Suprapubic skin (tissue), 4 donors: Measurements from ENCODE around the gene MEIS3. TPM values are rescaled to one million over a fixed set of nuclear protein-coding genes. Genes with fewer than 3 reads are reported as not detected.

Source experiments
- DNase-seq, 2 donors: peaks; one replicate each; pipeline ENCODE4 v3.0.0-alpha.2; 2019; ENCODE audit warnings: low spot score in 2 of 2
- H3K27ac ChIP-seq: fragments of 200-600 bp; sonication (generic); one replicate; pipeline ENCODE4 v1.5.1; 2019
- H3K27me3 ChIP-seq: fragments of 200-600 bp; sonication (generic); one replicate; pipeline ENCODE4 v1.5.1; 2019
- H3K36me3 ChIP-seq: fragments of 200-600 bp; sonication (generic); one replicate; pipeline ENCODE4 v1.5.1; 2019
- H3K4me1 ChIP-seq: fragments of 200-600 bp; sonication (generic); one replicate; pipeline ENCODE4 v1.5.1; 2019
- H3K4me3 ChIP-seq: fragments of 200-600 bp; sonication (generic); one replicate; pipeline ENCODE4 v1.5.1; 2019; ENCODE audit warnings: mild to moderate bottlenecking
- H3K9me3 ChIP-seq: fragments of 200-600 bp; sonication (generic); one replicate; pipeline ENCODE4 v1.5.1; 2019
- CTCF ChIP-seq, 2 donors: fragments of 200-600 bp in 1 of 2; fragments of 450-650 bp in 1 of 2; sonication (generic) in 1 of 2; IDR thresholded peaks; one replicate each; pipeline ENCODE4 v1.5.1; 2016 to 2019; ENCODE audit warnings: antibody characterized with exemption in 2 of 2, mild to moderate bottlenecking in 1 of 2, moderate library complexity in 1 of 2
- EP300 ChIP-seq: sonication (generic); formaldehyde crosslinking; IDR thresholded peaks from one replicate; pipeline ENCODE4 v1.6.1; 2017; ENCODE audit warnings: antibody characterized with exemption
- POLR2A ChIP-seq, 2 donors: fragments of 450-650 bp; IDR thresholded peaks; one replicate each; pipeline ENCODE4 v1.6.1; 2017; ENCODE audit warnings: antibody characterized with exemption in 2 of 2, mild to moderate bottlenecking in 2 of 2, moderate library complexity in 2 of 2
- POLR2AphosphoS5 ChIP-seq, 3 donors: sonication (generic); formaldehyde crosslinking; IDR thresholded peaks; one replicate each; pipeline ENCODE4 v1.6.1; 2017; ENCODE audit warnings: antibody characterized with exemption in 3 of 3
- WGBS: methylation state at CpG from one replicate; pipeline ENCODE4 v1.1.5; 2018; 5-methylcytosine and 5-hydroxymethylcytosine counted together
- total RNA-seq, 4 donors: library from RNA; depleted of rRNA; stranded (reverse); fragments of >200 nt; gene quantifications; one replicate each; pipeline ENCODE4 v1.1.0, GENCODE V29; 2016

The MEIS3 gene
- total RNA-seq, 4 donors from 2014 or later: 1.6 to 5.5 (median 3.1) TPM

GRCh38 chr19:47427241-47428176 is 8.2 kb upstream of the MEIS3 start:
- peak overlapping the region; percentile 5 for H3K4me3 ChIP-seq
- H3K27me3 ChIP-seq: peaks cover 68% of the 10 kb centered on the region
- no peak for TF ChIP-seq POLR2A (IDR thresholded peaks at IDR 0.05)
- TF ChIP-seq CTCF (IDR thresholded peaks at IDR 0.05): peak; percentile 46 to 93
- H3K9me3 ChIP-seq: no peaks in the 10 kb centered on the region
- WGBS: 2% methylated on average over 12 of the region's 17 CpGs
- H3K27ac ChIP-seq: no peak overlapping the region
- H3K4me1 ChIP-seq: peaks cover 34% of the 10 kb centered on the region
- DNase-seq: no peak
- no peaks in the 10 kb centered on the region for H3K36me3 ChIP-seq

DNA sequence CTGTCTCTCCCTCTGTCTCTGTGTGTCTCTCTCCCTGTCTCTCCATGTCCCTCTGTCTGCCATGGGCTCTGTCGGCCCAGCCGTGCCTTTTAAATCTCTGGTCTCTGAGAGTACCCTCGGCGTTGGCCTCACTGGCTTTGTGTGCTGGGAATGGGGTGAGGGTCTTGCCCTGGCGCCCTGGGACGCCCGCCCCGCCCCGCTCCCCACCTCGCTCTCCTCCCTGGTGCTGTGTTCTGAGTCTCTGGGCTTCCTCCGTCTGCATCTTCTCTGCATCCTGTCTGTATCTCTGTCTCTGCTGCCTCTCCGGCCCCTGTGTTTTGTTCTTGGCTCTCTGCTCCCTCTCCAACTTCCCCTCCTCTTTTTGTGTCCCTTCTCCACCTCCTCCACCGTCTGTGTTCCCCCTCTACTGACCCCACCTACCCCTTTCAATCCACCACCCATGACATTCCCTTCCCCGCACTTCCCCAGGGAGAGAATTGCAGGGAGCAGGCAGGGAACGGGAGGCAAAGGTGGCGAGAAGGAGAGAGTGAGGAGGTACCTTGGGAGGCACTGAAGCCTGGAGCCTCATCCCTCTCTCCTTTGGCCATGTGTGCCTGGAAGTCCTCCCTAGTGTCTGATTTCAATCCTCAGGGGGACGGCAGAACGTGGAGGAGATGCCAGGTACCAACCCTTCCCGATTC is 4.0 kb upstream of the MEIS3 start:
- no peak for DNase-seq
- 18% methylated on average over 17 of the region's 19 CpGs for WGBS
- Histone ChIP-seq H3K36me3 (no peaks in the 10 kb centered on the region), H3K4me3 (no peak overlapping the region), H3K4me1 (peaks cover 29% of the 10 kb centered on the region), H3K9me3 (no peaks in the 10 kb centered on the region), H3K27me3 (peaks cover 77% of the 10 kb centered on the region), H3K27ac (no peak overlapping the region)
- TF ChIP-seq CTCF (IDR thresholded peaks at IDR 0.05) (no peak), POLR2AphosphoS5 (IDR thresholded peaks at IDR 0.05) (no peak), EP300 (no peak), POLR2A (IDR thresholded peaks at IDR 0.05) (no peak)

- H3K27ac ChIP-seq: no peak overlapping the region
- 14% methylated on average over 1 of the region's 1 CpG for WGBS
- H3K9me3 ChIP-seq: no peaks in the 10 kb centered on the region
- H3K4me1 ChIP-seq: peaks cover 29% of the 10 kb centered on the region
- H3K4me3 ChIP-seq: no peak overlapping the region
- DNase-seq: no peak
- no peaks in the 10 kb centered on the region for H3K36me3 ChIP-seq
- TF ChIP-seq POLR2A (IDR thresholded peaks at IDR 0.05): no peak
- no peak for TF ChIP-seq CTCF (IDR thresholded peaks at IDR 0.05)
- no peak for TF ChIP-seq POLR2AphosphoS5 (IDR thresholded peaks at IDR 0.05)
- no peak for TF ChIP-seq EP300
- H3K27me3 ChIP-seq: peaks cover 85% of the 10 kb centered on the region
Observed at GRCh38 chr19:47422417-47423163, 3.3 kb upstream of the MEIS3 start.

GRCh38 chr19:47421844-47422395 is 2.6 kb upstream of the MEIS3 start:
- H3K36me3 ChIP-seq: no peaks in the 10 kb centered on the region
- H3K4me1 ChIP-seq: peaks cover 32% of the 10 kb centered on the region
- H3K27ac ChIP-seq: no peak overlapping the region
- H3K27me3 ChIP-seq: peaks cover 91% of the 10 kb centered on the region
- 2% methylated on average over 31 of the region's 31 CpGs for WGBS
- TF ChIP-seq EP300 (no peak), POLR2AphosphoS5 (IDR thresholded peaks at IDR 0.05) (no peak), CTCF (IDR thresholded peaks at IDR 0.05) (no peak), POLR2A (IDR thresholded peaks at IDR 0.05) (no peak)
- H3K4me3 ChIP-seq: no peak overlapping the region
- no peak for DNase-seq
- H3K9me3 ChIP-seq: no peaks in the 10 kb centered on the region
